Measurements from ENCODE around the gene GGACT.

GGACT gene

DNA sequence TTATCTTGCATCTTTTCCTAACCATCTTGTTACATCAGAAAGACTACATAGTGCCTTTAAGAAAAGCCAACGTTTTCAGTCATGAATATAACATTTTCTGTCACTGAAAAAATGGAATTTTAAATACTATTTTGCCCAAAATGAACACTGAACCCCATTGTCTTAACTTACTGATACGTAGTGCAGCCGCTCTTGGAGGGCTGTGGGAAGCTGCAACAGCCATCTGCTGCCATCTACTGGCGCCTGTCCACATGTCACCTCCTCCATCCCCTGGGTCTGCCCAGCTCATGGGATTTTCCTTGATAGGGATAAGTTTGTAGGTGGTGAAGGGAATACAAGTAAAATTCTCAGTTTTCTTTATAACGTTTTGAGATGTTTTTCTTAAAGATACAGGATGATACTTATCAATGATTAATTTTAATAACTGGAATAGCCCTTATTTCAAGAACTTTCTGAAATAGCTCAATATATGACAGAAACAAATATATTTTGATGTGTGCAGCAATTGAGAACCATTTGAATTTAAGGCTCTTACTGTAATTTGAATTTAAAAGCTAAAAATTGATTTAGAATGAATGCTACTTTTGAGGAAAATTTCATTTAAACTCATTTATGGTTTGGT is 73.7 kb downstream of the GGACT start:
- Histone ChIP-seq H3K36me3 (ENCODE audit: low read depth) (no peaks in the 10 kb centered on the region; the same call in 1 of the 2 replicates), H3K4me1 (ENCODE audit: insufficient read depth, poor library complexity, severe bottlenecking) (no peaks in the 10 kb centered on the region), H3K27me3 (ENCODE audit: insufficient read depth, poor library complexity, severe bottlenecking) (no peaks in the 10 kb centered on the region), H3K4me3 (ENCODE audit: severe bottlenecking) (no peak overlapping the region), H3K27ac (ENCODE audit: poor library complexity, severe bottlenecking) (no peak overlapping the region), H3K9me3 (ENCODE audit: severe bottlenecking) (no peaks in the 10 kb centered on the region)
- no peak for DNase-seq (ENCODE audit: low spot score)
- peak; percentile 98 for ATAC-seq (ENCODE audit: low read depth)
- TF ChIP-seq, protein P1, sequence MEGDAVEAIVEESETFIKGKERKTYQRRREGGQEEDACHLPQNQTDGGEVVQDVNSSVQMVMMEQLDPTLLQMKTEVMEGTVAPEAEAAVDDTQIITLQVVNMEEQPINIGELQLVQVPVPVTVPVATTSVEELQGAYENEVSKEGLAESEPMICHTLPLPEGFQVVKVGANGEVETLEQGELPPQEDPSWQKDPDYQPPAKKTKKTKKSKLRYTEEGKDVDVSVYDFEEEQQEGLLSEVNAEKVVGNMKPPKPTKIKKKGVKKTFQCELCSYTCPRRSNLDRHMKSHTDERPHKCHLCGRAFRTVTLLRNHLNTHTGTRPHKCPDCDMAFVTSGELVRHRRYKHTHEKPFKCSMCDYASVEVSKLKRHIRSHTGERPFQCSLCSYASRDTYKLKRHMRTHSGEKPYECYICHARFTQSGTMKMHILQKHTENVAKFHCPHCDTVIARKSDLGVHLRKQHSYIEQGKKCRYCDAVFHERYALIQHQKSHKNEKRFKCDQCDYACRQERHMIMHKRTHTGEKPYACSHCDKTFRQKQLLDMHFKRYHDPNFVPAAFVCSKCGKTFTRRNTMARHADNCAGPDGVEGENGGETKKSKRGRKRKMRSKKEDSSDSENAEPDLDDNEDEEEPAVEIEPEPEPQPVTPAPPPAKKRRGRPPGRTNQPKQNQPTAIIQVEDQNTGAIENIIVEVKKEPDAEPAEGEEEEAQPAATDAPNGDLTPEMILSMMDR (IDR thresholded peaks at IDR 0.05; ENCODE audit: poor library complexity, severe bottlenecking) = peak; percentile 97

DNA sequence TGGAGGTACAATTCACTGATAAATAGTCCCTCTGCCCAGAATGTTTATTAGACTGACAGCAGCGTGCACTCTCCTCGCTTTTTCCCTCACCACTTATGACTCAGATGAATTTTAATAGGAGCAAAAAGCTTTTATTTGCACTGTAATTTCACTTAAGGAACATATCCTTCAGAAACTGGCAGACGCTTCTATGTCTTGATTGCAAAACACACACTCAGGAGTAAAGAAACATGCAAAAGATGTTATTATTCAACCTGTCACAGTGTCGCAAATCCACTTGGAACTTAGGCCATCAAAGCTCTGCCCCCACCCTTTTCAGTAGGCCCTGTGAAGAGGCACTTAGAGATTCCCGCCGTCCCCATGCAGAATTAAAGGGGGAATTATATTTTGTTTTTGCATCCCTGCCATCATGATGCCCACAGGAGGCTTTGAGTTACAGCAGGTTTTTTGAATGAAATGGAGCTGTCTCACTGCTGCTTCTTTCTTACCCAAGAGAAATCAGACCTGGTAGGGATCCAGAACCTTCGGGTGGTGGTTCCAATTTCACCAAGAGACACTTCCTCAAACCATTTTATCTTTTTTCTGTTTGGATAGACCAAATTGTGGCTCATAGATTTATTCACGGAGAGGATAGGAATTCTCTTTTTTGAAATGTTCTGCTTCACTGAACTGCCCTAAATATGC is 74.5 kb downstream of the GGACT start:
- no peak overlapping the region for H3K27ac ChIP-seq (ENCODE audit: poor library complexity, severe bottlenecking)

DNA sequence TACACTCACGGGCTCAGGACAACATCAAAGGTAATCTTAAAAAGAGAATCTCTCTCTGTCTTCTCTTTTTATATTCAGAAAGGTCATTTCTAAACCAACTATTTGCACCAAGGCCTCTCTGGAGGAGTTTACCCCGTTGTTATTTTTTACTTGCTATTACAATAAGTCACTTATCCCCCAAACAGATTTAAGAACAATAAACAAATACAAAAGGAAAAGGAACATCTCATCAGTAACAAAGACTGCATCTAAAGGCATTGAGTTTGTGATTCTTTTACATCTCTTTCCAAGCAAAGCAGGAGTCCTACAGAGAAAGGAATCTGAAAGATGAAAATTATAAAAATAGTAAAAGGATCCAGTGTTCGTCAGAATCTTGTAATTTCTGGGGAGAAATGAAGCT is 75.4 kb downstream of the GGACT start:
- Histone ChIP-seq H3K9me3 (ENCODE audit: severe bottlenecking) (no peaks in the 10 kb centered on the region), H3K4me3 (ENCODE audit: severe bottlenecking) (no peak overlapping the region), H3K27me3 (ENCODE audit: insufficient read depth, poor library complexity, severe bottlenecking) (no peaks in the 10 kb centered on the region), H3K4me1 (ENCODE audit: insufficient read depth, poor library complexity, severe bottlenecking) (no peaks in the 10 kb centered on the region), H3K27ac (ENCODE audit: poor library complexity, severe bottlenecking) (no peak overlapping the region), H3K36me3 (ENCODE audit: low read depth) (no peaks in the 10 kb centered on the region; the same call in 1 of the 2 replicates)
- DNase-seq (ENCODE audit: low spot score) (no peak), ATAC-seq (ENCODE audit: low read depth) (no peak)
- TF ChIP-seq, protein P1 (IDR thresholded peaks at IDR 0.05; ENCODE audit: poor library complexity, severe bottlenecking) = no peak

More for the DNA sequence above, 74.5 kb downstream of the GGACT start:
- no peaks in the 10 kb centered on the region for H3K27me3 ChIP-seq (ENCODE audit: insufficient read depth, poor library complexity, severe bottlenecking)
- no peaks in the 10 kb centered on the region for H3K9me3 ChIP-seq (ENCODE audit: severe bottlenecking)
- no peaks in the 10 kb centered on the region for H3K4me1 ChIP-seq (ENCODE audit: insufficient read depth, poor library complexity, severe bottlenecking)
- TF ChIP-seq, protein P1 (IDR thresholded peaks at IDR 0.05; ENCODE audit: poor library complexity, severe bottlenecking) = no peak
- H3K4me3 ChIP-seq (ENCODE audit: severe bottlenecking) = no peak overlapping the region
- no peaks in the 10 kb centered on the region; the same call in 1 of the 2 replicates for H3K36me3 ChIP-seq (ENCODE audit: low read depth)
- no peak for DNase-seq (ENCODE audit: low spot score)
- no peak for ATAC-seq (ENCODE audit: low read depth)

DNA sequence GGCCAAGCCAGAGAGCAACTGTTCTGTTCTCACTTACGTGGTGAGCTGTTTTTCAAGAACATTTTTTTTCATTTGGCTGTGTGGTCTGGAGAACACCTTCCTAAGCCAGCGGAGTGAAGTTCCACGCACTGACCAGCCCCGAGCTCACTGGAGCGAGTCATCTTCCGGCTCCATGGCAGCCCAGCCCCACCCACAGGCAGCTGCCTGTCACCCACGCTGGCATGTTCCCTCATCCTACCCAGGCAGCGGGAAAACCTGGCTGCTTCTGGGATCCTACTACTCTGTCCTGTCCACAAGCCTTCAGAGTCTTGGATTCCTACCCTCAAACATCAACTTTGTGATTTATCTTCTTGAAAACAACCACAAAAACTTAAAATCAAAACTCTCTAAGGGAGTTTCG is 76.2 kb downstream of the GGACT start:
- no peaks in the 10 kb centered on the region for H3K4me1 ChIP-seq (ENCODE audit: insufficient read depth, poor library complexity, severe bottlenecking)
- H3K36me3 ChIP-seq (ENCODE audit: low read depth) = no peaks in the 10 kb centered on the region; the same call in 1 of the 2 replicates
- H3K9me3 ChIP-seq (ENCODE audit: severe bottlenecking) = no peaks in the 10 kb centered on the region
- DNase-seq (ENCODE audit: low spot score) = no peak
- H3K4me3 ChIP-seq (ENCODE audit: severe bottlenecking) = no peak overlapping the region
- H3K27me3 ChIP-seq (ENCODE audit: insufficient read depth, poor library complexity, severe bottlenecking) = no peaks in the 10 kb centered on the region
- no peak for ATAC-seq (ENCODE audit: low read depth)
- H3K27ac ChIP-seq (ENCODE audit: poor library complexity, severe bottlenecking) = no peak overlapping the region
- TF ChIP-seq, protein P1 (IDR thresholded peaks at IDR 0.05; ENCODE audit: poor library complexity, severe bottlenecking) = no peak

DNA sequence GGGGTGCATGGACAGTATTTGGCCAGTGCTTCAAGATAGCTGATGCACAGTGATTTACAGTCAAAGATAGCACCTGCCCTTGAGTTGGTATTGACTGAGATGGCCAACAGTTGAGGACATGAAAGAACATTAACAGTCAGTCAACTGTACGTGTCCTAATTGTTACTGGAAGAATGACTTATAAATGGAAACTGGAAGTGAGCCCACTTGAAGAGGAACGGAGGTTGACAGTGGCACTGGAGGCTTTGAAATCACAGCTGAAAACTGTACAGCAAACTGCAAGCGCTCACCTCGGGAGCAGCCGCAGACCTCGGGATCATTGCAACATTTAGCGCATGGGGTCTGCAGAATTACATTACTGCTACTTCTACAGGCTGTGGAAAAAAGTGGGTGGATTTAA is 77.1 kb downstream of the GGACT start:
- H3K4me3 ChIP-seq (ENCODE audit: severe bottlenecking) = no peak overlapping the region
- H3K36me3 ChIP-seq (ENCODE audit: low read depth) = no peaks in the 10 kb centered on the region; the same call in 1 of the 2 replicates
- TF ChIP-seq, protein P1 (IDR thresholded peaks at IDR 0.05; ENCODE audit: poor library complexity, severe bottlenecking) = no peak
- ATAC-seq (ENCODE audit: low read depth) = no peak
- no peaks in the 10 kb centered on the region for H3K4me1 ChIP-seq (ENCODE audit: insufficient read depth, poor library complexity, severe bottlenecking)
- H3K27me3 ChIP-seq (ENCODE audit: insufficient read depth, poor library complexity, severe bottlenecking) = no peaks in the 10 kb centered on the region
- H3K9me3 ChIP-seq (ENCODE audit: severe bottlenecking) = no peaks in the 10 kb centered on the region
- H3K27ac ChIP-seq (ENCODE audit: poor library complexity, severe bottlenecking) = no peak overlapping the region
- no peak for DNase-seq (ENCODE audit: low spot score)
